H1 (cell line): ENCODE measurements around the gene IFT25.

ENCODE experiments used
- JUN ChIP-seq: IDR thresholded peaks from 2 replicates; pipeline ENCODE4 v1.6.1; 2011; ENCODE audit warnings: low read depth, mild to moderate bottlenecking, improper control_type of control experiment, low read length
- NRF1 ChIP-seq: IDR thresholded peaks from 2 replicates; pipeline ENCODE4 v1.6.1; 2011; ENCODE audit warnings: mild to moderate bottlenecking, low read depth, low read length, improper control_type of control experiment
- POLR2A ChIP-seq, 2 experiments: IDR thresholded peaks; 1 replicate in 1 of 2; 2 replicates in 1 of 2; pipeline ENCODE4 v1.6.1; 2011; ENCODE audit warnings: low read depth in 2 of 2, low read length in 2 of 2, mild to moderate bottlenecking in 2 of 2; ENCODE audit errors: control extremely low read depth in 1 of 2
- SP4 ChIP-seq: IDR thresholded peaks from 2 replicates; pipeline ENCODE4 v1.6.1; 2012; ENCODE audit warnings: low read length, inconsistent platforms
- TF ChIP-seq, protein P1 (sequence below): IDR thresholded peaks from 2 replicates; pipeline ENCODE4 v1.6.1; 2011; ENCODE audit warnings: low read depth, mild to moderate bottlenecking, low read length; ENCODE audit not compliant: insufficient read depth

DNA sequence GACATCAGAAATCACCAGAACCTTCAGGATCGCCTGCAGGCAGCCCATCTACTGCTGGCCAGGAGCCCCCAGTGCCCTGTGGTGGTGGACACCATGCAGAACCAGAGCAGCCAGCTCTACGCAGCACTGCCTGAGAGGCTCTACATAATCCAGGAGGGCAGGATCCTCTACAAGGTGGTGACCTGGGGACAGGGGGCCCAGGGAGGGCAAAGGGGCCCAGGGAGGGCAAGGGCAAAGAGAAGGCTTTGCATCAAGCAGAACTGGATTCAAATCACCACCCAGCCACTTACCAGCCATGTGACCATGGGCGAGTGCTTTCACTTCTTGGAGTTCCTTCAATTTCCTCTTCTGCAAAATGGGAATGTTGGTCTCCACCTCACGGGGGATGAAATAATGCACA is 39.4 kb downstream of the IFT25 start:
- TF ChIP-seq JUN: no peak
- TF ChIP-seq, protein P1, sequence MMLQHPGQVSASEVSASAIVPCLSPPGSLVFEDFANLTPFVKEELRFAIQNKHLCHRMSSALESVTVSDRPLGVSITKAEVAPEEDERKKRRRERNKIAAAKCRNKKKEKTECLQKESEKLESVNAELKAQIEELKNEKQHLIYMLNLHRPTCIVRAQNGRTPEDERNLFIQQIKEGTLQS: no peak
- TF ChIP-seq SP4: no peak
- TF ChIP-seq POLR2A (IDR thresholded peaks at IDR 0.05; ENCODE audit: control extremely low read depth in 1 of 2, low read depth in 2 of 2, low read length in 2 of 2): no peak
- TF ChIP-seq NRF1: no peak
